IPS-18c (cell line): ENCODE results near the gene EZH2.
A peak's percentile ranks its signal among the peaks of the same experiment; 100 is the strongest.

Experiments used
- H3K4me3 ChIP-seq: 2 replicates; pipeline ENCODE4 v1.7.0; 2013; ENCODE audit warnings: low read depth, mild to moderate bottlenecking, low read length, moderate library complexity; ENCODE audit not compliant: insufficient read depth
- H3K9me3 ChIP-seq: one replicate; pipeline ENCODE4 v1.6.1; 2013; ENCODE audit warnings: mild to moderate bottlenecking, low read length, moderate library complexity; ENCODE audit not compliant: control insufficient read depth, insufficient read depth

EZH2 gene

DNA sequence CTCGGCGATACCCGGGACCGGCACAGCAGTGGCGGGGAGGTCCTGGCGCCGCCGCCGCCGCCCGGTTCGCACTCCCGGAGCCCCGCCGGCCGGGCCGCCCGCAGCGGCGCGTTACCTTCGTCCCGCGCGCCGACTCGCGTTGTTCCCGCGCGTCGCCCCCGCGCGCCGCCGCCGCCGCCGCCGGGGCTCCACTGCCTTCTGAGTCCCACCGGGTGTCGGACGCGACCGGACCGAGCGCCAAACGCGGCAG lies at the start of gene EZH2:
Gene EZH2 (minus strand): TSS at position 243 of the 250 bp plus-strand sequence. CDS start 36,993 bp downstream, outside the sequence.
- Histone ChIP-seq H3K9me3 (no peaks in the 10 kb centered on the region), H3K4me3 (peak within 1 kb of the TSS; percentile 55)

DNA sequence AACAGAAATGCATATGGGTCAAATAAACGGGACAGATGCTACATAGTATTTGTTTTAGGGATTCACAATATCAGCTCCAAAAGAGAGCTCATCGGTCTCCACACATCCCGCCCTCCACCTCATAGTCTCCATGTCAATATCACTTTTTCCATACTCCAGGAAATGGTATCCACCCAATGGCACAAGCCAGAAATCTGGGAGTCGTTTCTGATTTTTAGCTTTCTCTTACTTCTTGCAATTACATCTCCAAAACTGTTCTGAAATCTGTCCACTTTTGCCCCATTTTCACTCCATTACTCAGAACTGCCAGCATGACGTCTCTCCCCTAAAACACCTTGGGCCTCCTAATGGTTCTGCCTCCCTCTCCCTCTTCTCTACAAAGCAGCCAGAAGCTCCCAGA lies 47.4 kb upstream of the EZH2 start:
- H3K4me3 ChIP-seq = no peak overlapping the region

DNA sequence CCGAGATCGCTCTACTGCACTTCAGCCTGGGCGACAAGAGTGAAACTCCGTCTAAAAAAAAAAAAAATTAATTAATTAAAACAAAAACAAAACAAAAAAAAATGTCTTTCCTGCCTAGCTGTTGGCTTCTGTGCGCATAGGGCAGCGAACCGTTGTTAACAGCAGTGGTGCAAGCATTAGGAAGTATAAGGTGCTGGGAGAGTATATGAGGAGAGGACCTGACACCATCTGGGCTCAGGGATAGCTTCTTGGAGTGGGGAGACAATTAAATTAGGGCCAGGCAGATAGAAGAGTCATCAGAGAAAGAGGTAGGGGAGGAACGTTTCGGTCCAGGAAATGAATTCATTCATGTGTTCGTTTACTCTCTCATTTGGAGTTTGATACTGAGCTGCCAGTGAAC lies 46.2 kb upstream of the EZH2 start:
- Histone ChIP-seq H3K4me3 (no peak overlapping the region), H3K9me3 (no peaks in the 10 kb centered on the region)

More for the DNA sequence above, 47.4 kb upstream of the EZH2 start:
- H3K9me3 ChIP-seq = no peaks in the 10 kb centered on the region

DNA sequence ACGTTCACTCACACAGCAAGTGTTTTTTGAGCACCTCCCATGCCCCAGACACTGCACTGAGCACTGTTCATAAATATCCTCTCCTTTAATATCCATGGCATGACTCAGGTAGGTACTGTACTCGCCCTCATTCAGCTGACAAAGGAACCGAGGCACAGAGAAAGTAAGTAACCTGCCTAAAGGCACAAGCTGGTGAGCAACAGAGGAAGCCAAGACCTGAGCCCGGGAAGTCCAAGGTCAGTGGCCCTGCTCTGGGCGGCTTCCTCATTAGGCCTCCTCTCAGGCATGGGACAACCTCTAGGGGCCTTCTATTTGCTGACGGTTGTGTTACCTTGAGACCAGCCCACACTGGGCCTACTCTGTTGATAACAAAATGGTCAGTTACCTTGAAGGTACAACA lies 45.1 kb upstream of the EZH2 start:
- Histone ChIP-seq H3K4me3 (no peak overlapping the region), H3K9me3 (no peaks in the 10 kb centered on the region)

DNA sequence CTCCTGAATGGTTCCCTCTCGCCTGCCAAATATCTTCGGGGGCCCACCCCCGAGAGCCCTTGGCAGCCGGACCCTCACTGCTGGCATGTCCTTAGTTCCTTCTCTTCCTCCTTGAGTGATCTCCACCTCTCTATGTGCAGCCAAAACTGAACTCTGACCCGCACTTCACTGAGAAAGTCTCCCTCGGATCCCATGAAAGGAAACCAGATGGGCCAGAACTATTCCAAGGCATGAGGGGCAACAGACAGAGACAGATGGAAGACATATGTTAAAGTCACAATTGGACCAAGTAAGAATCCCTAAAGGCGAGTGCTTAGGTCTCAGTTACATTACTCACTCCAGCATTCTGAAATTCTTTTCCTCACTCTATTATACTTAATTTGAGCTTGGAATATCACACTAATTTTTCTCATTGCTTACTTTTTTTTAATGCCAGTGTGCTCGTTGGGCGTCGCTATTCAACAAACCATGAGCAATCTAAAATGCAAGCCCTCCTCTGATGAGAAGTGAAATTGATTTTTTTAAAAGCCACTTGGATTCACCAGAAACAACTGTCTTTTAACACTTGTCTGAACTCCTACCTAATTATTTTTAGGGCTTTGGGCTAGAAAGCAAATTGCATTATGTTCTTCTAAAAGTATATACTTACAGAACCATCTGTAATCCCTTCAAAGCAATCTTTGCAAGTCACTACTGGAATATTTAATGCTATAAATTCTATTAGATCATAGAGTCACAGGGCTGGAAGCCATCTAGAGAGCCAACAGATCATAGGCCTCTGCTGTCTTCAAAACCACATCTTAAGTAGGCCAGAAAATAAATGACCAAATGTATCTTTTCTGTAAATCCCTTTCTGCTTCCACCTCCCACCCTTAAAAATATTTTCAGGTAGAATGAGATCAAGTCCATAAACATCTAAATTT lies 43.3 kb upstream of the EZH2 start:
- H3K4me3 ChIP-seq = no peak overlapping the region
- H3K9me3 ChIP-seq = no peaks in the 10 kb centered on the region

DNA sequence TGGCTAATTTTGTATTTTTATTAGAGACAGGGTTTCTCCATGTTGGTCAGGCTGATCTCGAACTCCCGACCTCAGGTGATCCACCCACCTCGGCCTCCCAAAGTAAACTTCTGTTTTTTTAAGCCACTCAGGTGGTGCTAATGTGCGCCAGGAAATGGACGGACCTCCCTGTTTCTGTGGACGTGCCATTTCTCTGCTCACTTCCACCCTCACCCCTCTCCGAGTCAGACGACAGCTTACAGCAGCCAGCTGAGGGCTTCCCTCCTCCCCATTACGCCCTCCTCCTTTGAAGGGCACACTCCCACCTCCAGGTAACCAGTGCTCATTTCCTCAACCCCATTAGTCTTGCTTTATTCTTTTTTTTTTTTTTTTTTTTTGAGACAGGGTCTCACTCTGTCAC lies 41.7 kb upstream of the EZH2 start:
- H3K9me3 ChIP-seq = no peaks in the 10 kb centered on the region
- H3K4me3 ChIP-seq = no peak overlapping the region

DNA sequence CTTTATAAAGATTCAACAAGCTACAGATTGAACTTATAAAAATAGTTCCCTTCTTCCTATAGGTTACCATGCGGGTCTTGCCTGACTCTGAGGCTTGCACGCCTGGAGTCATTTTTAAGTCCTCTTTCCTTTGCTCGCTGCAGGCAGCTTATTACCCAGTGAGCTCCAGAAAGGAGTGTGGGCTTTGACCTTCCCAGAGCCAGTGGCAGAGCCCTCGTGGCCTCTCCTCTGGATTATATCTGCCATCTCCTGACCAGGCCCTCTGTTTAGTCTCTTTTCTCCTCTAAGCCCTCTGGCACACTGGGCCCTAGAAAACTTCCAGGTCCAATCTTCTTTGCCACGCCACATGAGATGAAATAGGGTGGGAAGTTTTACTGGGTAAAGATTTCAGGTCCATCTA lies 39.9 kb upstream of the EZH2 start:
- Histone ChIP-seq H3K9me3 (no peaks in the 10 kb centered on the region), H3K4me3 (no peak overlapping the region)

DNA sequence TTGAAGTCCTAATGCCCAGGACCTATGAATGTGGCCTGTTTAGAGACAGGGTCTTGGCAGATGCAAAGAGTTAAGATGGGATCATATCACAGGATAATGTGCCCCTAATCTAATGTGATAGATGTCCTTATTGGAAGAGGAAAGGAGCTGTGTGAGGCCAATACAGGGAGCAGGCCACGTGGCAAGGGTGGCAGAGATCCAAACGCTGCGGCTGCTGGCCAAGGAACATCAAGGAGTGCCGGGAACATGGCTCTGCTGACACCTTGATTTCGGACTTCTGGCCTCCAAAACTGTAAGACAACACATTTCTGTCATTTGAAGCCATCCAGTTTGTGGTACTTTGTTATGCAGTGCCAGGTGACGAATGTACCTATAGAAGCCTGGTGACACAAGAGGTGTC lies 37.7 kb upstream of the EZH2 start:
- no peak overlapping the region for H3K4me3 ChIP-seq
- H3K9me3 ChIP-seq = no peaks in the 10 kb centered on the region

DNA sequence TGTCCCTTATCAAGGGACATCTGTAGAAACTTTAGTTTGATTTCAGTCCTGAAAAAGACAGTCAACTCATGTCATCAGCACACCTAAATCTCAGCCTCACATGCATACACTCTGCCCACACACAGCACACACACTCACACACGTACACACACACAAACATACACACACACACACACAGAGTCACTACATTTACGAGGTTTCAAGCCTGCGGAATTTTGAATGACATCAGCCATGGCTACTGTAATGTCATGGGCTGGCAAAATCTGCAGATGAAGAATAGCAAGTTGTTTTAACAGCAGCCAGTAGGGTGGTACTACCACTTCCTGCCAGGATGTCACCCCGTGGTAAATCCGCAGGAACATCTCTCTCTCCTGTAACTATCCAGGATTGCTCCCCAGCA lies 37.1 kb upstream of the EZH2 start:
- H3K9me3 ChIP-seq = no peaks in the 10 kb centered on the region
- no peak overlapping the region for H3K4me3 ChIP-seq

DNA sequence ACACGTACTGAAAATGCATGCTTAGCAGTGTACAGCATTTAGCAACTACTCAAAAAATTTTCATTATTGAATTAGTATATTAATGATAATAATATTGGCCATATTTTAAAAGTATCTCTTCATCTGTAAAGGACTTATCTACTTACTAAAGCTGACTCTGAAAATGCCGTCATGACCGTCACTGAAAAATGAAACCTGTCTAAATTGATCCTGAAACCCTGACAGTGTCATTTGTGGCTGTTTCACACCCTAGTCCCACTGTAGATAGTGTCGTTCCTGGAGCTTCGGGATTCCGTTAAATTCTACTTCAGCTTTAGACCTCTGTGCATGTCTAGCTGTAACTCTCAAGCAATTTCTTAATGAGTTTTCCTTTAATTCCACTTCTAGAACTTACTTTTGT lies 35.8 kb upstream of the EZH2 start:
- no peak overlapping the region for H3K4me3 ChIP-seq
- no peaks in the 10 kb centered on the region for H3K9me3 ChIP-seq

DNA sequence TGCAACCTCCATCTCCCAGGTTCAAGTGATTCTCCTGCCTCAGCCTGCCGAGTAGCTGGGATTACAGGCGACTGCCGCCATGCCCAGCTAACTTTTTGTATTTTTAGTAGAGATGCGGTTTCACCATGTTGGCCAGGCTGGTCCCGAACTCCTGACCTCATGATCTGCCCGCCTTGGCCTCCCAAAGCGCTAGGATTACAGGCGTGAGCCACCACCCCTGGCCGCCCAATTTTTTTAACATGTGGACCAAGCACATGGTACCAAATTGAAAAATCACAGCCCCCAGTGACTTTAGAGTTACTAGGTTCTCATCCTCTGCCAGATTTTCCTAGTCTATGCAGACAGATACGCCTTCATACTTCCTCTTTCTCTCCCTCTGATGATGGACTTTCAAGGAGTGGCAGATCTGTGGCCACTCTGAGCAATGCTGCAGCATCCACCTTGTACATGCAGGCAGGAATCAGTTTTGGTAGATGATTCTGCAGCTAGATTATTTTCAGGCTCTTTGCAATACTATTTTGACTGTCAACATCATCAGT lies 34.0 kb upstream of the EZH2 start:
- Histone ChIP-seq H3K9me3 (no peaks in the 10 kb centered on the region), H3K4me3 (no peak overlapping the region)

DNA sequence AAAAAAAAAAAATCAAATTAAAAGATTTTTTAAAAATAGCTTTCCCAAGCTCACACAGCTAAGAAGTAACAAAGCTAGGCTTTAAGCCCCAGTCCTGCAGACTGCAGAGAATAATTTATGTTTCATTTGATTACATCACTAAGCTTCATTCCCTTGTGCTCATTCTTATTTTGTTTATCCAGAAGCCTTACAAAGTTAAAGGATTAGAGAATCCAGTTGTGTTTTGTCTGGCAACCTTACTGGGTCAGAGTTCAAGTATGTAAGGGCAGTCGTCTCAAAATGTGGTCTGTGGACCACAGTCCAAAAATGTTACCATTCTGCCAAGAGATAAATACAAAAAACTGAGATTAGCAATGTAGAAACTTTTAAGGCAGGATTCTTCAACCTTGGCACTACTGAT lies 32.1 kb upstream of the EZH2 start:
- no peak overlapping the region for H3K4me3 ChIP-seq

DNA sequence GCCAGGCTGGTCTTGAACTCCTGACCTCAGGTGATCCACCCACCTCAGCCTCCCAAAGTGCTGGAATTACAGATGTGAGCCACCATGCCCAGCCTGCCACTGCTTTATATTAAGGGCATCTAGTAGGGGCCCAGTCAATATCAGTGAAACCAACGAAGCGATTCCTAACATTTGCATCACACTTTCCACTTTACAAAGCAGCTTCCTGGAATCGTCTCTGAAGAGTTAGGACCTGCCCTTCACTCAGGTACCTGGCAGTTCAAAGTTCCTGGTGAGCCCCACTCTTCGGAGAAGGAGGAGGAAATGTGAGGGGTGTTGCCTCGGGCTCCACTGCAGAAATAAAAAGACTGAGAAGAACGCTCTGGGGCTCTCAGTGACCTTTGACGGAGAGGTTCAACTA lies 31.1 kb upstream of the EZH2 start:
- Histone ChIP-seq H3K4me3 (no peak overlapping the region), H3K9me3 (no peaks in the 10 kb centered on the region)

More for the DNA sequence above, 32.1 kb upstream of the EZH2 start:
- no peaks in the 10 kb centered on the region for H3K9me3 ChIP-seq

DNA sequence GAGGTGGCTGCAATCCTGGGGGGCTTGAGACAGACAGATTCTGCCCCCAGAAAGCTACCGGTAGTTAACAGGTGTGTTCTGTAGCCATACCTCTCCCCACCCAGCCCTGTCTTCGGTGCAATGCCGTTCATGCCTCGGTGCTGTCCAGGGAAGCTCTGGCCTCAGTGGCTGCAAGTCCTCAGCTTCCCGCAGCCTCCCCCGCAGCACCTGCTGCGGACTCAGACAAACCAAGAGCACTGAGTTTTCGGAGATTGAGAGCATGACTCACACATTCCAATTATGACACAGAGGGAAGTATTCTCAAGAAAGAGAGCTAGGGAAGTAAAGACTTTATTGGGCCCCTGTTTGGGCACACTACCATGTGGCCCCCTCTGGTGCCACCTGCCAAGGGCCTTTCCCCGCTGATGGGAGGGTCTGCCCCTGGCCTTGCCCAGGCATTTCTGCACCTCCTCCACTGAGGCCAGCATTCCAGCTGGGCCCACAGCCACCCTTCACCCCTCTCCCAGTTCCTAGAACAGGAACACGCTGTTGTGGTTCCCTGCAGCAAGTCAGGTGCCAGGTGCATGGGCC lies 30.2 kb upstream of the EZH2 start:
- Histone ChIP-seq H3K4me3 (no peak overlapping the region), H3K9me3 (no peaks in the 10 kb centered on the region)

DNA sequence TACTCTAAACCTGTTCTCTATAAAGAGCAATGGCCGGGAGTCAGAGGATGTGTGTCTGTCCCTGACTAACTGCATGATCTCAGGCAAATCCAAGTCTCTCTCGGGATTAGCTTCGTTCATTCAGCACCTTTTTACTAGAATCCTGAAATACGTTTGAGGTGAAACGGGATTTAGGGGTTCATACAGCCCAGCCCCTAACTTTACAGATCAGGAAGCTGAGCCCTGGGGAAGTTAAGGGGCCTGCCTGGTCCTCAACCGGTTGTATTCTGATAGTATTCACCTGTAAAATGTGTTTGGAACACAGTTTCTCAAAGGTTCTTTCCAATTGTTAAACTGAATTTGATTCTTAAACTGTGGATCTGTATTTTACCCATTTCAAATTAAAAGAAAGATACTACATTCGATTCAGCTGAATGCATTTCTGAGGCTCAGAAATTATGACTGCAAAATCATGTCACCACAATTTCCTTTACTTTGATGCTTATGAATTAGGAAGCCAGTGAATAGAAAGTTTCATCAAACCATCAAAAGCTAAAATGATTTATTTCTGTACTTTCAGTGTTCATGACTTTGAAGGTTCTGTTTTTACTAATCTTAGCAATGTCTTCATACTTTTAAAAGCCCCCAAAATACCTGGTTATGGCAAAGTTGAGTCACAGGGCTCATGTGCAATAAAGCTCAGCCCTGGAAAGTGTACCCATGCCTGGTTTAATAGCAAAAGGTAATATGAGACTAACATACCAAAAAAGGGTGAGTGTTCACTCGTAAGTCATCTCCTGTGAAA lies 28.9 kb upstream of the EZH2 start:
- no peaks in the 10 kb centered on the region for H3K9me3 ChIP-seq

DNA sequence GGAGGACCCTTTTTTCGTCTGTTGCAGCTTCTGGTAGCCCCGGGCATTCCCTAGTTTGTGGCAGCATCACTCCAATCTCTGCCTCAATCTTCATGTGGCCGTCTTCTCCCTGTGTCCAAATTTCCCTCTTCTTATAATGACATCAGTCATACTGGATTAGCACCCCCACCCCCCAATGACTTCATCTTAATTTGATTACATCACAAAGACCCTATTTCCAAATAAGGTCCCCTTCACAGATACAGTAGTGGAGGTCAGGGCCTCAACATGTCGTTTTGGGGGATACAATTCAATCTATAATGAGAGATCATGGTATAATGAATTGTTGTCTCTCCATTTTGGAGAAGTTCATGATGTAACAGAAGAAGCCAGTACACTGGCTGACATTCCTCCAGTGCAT lies 28.1 kb upstream of the EZH2 start:
- no peaks in the 10 kb centered on the region for H3K9me3 ChIP-seq
- H3K4me3 ChIP-seq = no peak overlapping the region

More for the DNA sequence above, 28.9 kb upstream of the EZH2 start:
- no peak overlapping the region for H3K4me3 ChIP-seq

DNA sequence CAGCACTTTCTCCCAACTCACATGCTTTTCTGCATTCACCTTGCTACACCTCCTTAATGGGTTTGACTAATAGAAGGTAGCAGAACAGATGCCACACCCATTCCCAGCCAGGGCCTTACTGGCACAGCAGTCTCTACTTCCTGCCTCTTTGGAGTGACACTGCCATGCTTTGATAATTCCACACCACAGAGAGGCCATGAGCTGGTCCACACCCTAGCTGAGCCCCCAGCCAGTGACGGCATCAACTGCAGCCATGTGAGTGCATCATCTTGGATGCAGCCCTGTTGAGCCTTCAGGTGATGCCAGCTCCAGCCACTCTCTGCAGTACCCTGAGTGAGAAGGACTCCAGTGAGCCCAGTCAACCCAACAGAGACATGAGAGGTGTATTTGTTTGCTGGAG lies 27.5 kb upstream of the EZH2 start:
- Histone ChIP-seq H3K9me3 (no peaks in the 10 kb centered on the region), H3K4me3 (no peak overlapping the region)

DNA sequence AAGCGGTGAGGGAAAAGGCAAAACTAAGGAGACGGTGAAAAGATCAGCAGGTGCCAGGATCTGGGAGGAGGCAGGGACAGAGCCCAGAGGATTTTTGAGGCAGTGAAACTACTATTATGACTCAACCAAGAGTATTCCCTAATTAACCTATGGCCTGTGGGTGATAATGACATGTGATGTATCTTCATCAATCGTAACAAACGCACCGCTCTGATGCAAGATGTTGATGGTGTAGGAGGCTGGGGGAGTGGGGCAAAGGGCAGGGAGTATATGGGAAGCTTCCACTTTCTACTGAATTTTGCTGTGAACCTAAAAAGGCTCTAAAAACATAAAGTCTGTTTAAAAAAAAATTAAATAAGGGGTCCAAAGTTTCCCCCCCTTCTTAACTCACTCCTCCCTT lies 25.5 kb upstream of the EZH2 start:
- H3K9me3 ChIP-seq = no peaks in the 10 kb centered on the region

More for the DNA sequence above, 25.5 kb upstream of the EZH2 start:
- no peak overlapping the region for H3K4me3 ChIP-seq
